ENCODE measurements around the gene NPAS2. TPM values are rescaled to one million over a fixed set of nuclear protein-coding genes. Genes with fewer than 3 reads are reported as not detected.
A peak's percentile ranks its signal among the peaks of the same experiment; 100 is the strongest.

Gene NPAS2
- total and polyA plus RNA-seq, 2 of the 8 experiments (the other 6 are each of a cell fraction or from before 2014, with no cell fraction given): 1.8 to 1.9 TPM

- no peak for TF ChIP-seq GABPA (IDR thresholded peaks at IDR 0.05; ENCODE audit: borderline replicate concordance, insufficient read depth, low read length)
- TF ChIP-seq POU5F1 (IDR thresholded peaks at IDR 0.05; ENCODE audit: low read depth, low read length): no peak
- TF ChIP-seq ATF2 (IDR thresholded peaks at IDR 0.05; ENCODE audit: low read length): no peak
- no peak for TF ChIP-seq HDAC6 (IDR thresholded peaks at IDR 0.05; ENCODE audit: low read depth, low read length)
- no peak for TF ChIP-seq SIX5 (IDR thresholded peaks at IDR 0.05; ENCODE audit: low read depth, low read length)
- TF ChIP-seq, protein P1, sequence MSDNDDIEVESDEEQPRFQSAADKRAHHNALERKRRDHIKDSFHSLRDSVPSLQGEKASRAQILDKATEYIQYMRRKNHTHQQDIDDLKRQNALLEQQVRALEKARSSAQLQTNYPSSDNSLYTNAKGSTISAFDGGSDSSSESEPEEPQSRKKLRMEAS (IDR thresholded peaks at IDR 0.05): no peak
- TF ChIP-seq ZNF274 (IDR thresholded peaks at IDR 0.05; ENCODE audit: borderline replicate concordance, extremely low read depth, low read length): no peak
- no peak for TF ChIP-seq SP2 (IDR thresholded peaks at IDR 0.05; ENCODE audit: low read length)
- TF ChIP-seq NRF1 (IDR thresholded peaks at IDR 0.05; ENCODE audit: low read depth, low read length): no peak
- TF ChIP-seq SUZ12 (IDR thresholded peaks at IDR 0.05; ENCODE audit: low read length): no peak
- FAIRE-seq (no peak), DNase-seq (ENCODE audit: low read depth in 1 of 2, low spot score in 2 of 2) (no peak)
- no peak overlapping the region for H2AFZ ChIP-seq (ENCODE audit: low read length)
- ChIA-PET POLR2A (ENCODE audit: partially characterized antibody) (interaction anchor here (1.7 kb wide), 1 partner anchor 10 kb away, joined by 5 read pairs; no protein-coding TSS in a partner anchor), CTCF (ENCODE audit: partially characterized antibody) (interaction anchor here (1.6 to 1.9 kb wide), 2 partner anchors 14 to 205 kb away, joined by 4 to 5 read pairs; no protein-coding TSS in a partner anchor)
- H3K56ac ChIP-seq (replicated peaks; ENCODE audit: insufficient read length, low read depth, low read length): no peak overlapping the region
- no peak overlapping the region for H3K27ac ChIP-seq (ENCODE audit: low read depth, low read length)
- no peak overlapping the region for H2BK12ac ChIP-seq (ENCODE audit: low read depth, low read length)
- H3K18ac ChIP-seq (ENCODE audit: extremely low read depth, low read length): no peak overlapping the region
- no peaks in the 10 kb centered on the region for H3K36me3 ChIP-seq (ENCODE audit: control insufficient read depth in 2 of 4, insufficient read depth in 4 of 4, low read length in 3 of 4)
- no peak overlapping the region for H2AK5ac ChIP-seq (ENCODE audit: low read depth, low read length)
- H3K79me1 ChIP-seq (ENCODE audit: low read depth, low read length): no peaks in the 10 kb centered on the region
- no peak overlapping the region for H3K23ac ChIP-seq (ENCODE audit: insufficient read length)
- H3K4me1 ChIP-seq (replicated peaks in 1 of 4; ENCODE audit: control insufficient read depth in 3 of 4, insufficient read depth in 4 of 4, low read length in 3 of 4): no peaks in the 10 kb centered on the region
- no peak overlapping the region for H3K4me2 ChIP-seq (ENCODE audit: insufficient read depth in 1 of 2, low read depth in 2 of 2, low read length in 2 of 2)
- H3K14ac ChIP-seq (ENCODE audit: insufficient read length): no peak overlapping the region
- no peaks in the 10 kb centered on the region for H3K23me2 ChIP-seq (ENCODE audit: low read depth, low read length)
- H2BK120ac ChIP-seq (replicated peaks; ENCODE audit: low read depth, low read length): no peak overlapping the region
- no peaks in the 10 kb centered on the region for H3K27me3 ChIP-seq (replicated peaks in 1 of 4; ENCODE audit: control insufficient read depth in 3 of 4, extremely low read depth in 1 of 4, insufficient read depth in 3 of 4, low read length in 3 of 4)
- H2BK15ac ChIP-seq (ENCODE audit: low read length): no peak overlapping the region
- no peak overlapping the region for H4K5ac ChIP-seq (ENCODE audit: insufficient read length, low read depth, low read length)
- WGBS, 2 experiments (ENCODE audit: extremely low coverage in 1 of 2, insufficient coverage in 1 of 2, insufficient read length in 1 of 2, insufficient replicate concordance in 2 of 2, low coverage in 1 of 2, low lambda C conversion rate in 2 of 2, missing lambda C conversion rate in 1 of 2): 90% methylated on average over 5 of the region's 5 CpGs; no CpG with 5 or more reads in 1 of the 2 experiments
- H3K9ac ChIP-seq (replicated peaks in 1 of 4; ENCODE audit: extremely low read depth in 1 of 4, low read depth in 3 of 4, low read length in 3 of 4): no peak overlapping the region
- H4K20me1 ChIP-seq (replicated peaks in 1 of 2; ENCODE audit: control insufficient read depth in 1 of 2, insufficient read depth in 2 of 2, low read length in 2 of 2): no peaks in the 10 kb centered on the region
- H3K4ac ChIP-seq (replicated peaks; ENCODE audit: insufficient read length, low read depth, low read length): no peak overlapping the region
- H2BK20ac ChIP-seq (ENCODE audit: low read length): no peak overlapping the region
- H3K79me2 ChIP-seq (ENCODE audit: control insufficient read depth in 1 of 2, insufficient read depth in 2 of 2, low read length in 2 of 2): no peaks in the 10 kb centered on the region
- 0 out of 2 replicates have a peak overlapping the region, but pooled peaks have one; percentile 41 for H4K8ac ChIP-seq (ENCODE audit: extremely low read depth, insufficient read depth, low read length)
- no peak overlapping the region for H3K4me3 ChIP-seq (ENCODE audit: extremely low read depth in 1 of 4, insufficient read depth in 2 of 4, low read depth in 3 of 4, low read length in 4 of 4)
- no peak overlapping the region for H2BK5ac ChIP-seq (ENCODE audit: low read depth, low read length)
- H3K9me3 ChIP-seq (ENCODE audit: insufficient read depth in 2 of 2, low read depth in 1 of 2, low read length in 1 of 2): no peaks in the 10 kb centered on the region
- no peak overlapping the region for H4K91ac ChIP-seq (replicated peaks; ENCODE audit: insufficient read length, low read length)
Measured at GRCh38 chr2:100799686-100800085, 20.3 kb upstream of the NPAS2 start.

All from H1 (cell line).